Bronchial epithelial cell (primary cell): ENCODE measurements around the gene FGD4. TPM values are rescaled to one million over a fixed set of nuclear protein-coding genes. Genes with fewer than 3 reads are reported as not detected.

ENCODE experiments used
- DNase-seq: peaks from one replicate; pipeline ENCODE4 v3.0.0-alpha.2; 2010; ENCODE audit warnings: low read depth
- FAIRE-seq: peaks from 2 replicates; lab custom pipeline; 2011; peaks lifted over from hg19 to GRCh38; lab: Jason Lieb, UNC
- H3K27me3 ChIP-seq: 2 replicates; pipeline ENCODE4 v1.5.1; 2011; ENCODE audit warnings: low read length; ENCODE audit not compliant: control insufficient read depth, insufficient read depth
- H3K36me3 ChIP-seq: 2 replicates; pipeline ENCODE4 v1.5.1; 2011; ENCODE audit warnings: low read length; ENCODE audit not compliant: control insufficient read depth, insufficient read depth
- H3K4me3 ChIP-seq: 2 replicates; pipeline ENCODE4 v1.5.1; 2011; ENCODE audit warnings: mild to moderate bottlenecking, low read depth, low read length, control low read depth
- total RNA-seq: library from RNA; depleted of rRNA; stranded (reverse); fragments of >200 nt; gene quantifications from 2 replicates; pipeline ENCODE4 v1.2.1, GENCODE V29; 2014
- TF ChIP-seq, protein P1 (sequence below): IDR thresholded peaks from 2 replicates; pipeline ENCODE4 v1.5.1; 2011; ENCODE audit warnings: mild to moderate bottlenecking, moderate library complexity, low read length, control low read depth, inconsistent platforms; ENCODE audit not compliant: insufficient read depth, severe bottlenecking

The FGD4 gene
- total RNA-seq, 1 donor from 2014 or later = 22.9 TPM

DNA sequence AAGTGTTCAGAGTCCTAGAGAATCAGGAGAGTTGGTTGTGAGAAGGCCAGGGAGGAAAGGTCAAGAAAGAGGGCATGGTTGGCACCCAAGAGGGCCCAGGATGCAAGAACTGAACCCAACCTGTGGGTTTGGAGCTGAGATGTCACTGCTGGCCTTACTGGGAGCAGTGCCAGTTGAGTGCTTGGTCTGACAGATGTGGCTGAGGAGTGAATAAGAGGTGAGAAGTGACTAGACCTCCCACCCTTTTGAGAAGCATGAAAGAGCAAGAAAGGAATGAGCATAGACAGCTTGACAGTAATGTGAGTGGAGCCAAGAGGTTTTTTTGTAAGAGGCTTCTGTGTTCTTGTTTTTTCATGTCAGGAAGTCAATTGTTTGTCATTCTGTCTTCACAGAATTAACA, 95.3 kb downstream of the FGD4 start:
- Histone ChIP-seq H3K4me3 (no peak overlapping the region), H3K27me3 (no peaks in the 10 kb centered on the region), H3K36me3 (no peaks in the 10 kb centered on the region)
- peak; percentile 41 for DNase-seq
- no peak for FAIRE-seq
- TF ChIP-seq, protein P1, sequence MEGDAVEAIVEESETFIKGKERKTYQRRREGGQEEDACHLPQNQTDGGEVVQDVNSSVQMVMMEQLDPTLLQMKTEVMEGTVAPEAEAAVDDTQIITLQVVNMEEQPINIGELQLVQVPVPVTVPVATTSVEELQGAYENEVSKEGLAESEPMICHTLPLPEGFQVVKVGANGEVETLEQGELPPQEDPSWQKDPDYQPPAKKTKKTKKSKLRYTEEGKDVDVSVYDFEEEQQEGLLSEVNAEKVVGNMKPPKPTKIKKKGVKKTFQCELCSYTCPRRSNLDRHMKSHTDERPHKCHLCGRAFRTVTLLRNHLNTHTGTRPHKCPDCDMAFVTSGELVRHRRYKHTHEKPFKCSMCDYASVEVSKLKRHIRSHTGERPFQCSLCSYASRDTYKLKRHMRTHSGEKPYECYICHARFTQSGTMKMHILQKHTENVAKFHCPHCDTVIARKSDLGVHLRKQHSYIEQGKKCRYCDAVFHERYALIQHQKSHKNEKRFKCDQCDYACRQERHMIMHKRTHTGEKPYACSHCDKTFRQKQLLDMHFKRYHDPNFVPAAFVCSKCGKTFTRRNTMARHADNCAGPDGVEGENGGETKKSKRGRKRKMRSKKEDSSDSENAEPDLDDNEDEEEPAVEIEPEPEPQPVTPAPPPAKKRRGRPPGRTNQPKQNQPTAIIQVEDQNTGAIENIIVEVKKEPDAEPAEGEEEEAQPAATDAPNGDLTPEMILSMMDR = no peak

GRCh38 chr12:32496946-32497345, 97.6 kb downstream of the FGD4 start:
- H3K4me3 ChIP-seq = no peak overlapping the region
- TF ChIP-seq, protein P1 = no peak
- no peak for DNase-seq
- H3K36me3 ChIP-seq = no peaks in the 10 kb centered on the region
- H3K27me3 ChIP-seq = no peaks in the 10 kb centered on the region
- FAIRE-seq = no peak

DNA sequence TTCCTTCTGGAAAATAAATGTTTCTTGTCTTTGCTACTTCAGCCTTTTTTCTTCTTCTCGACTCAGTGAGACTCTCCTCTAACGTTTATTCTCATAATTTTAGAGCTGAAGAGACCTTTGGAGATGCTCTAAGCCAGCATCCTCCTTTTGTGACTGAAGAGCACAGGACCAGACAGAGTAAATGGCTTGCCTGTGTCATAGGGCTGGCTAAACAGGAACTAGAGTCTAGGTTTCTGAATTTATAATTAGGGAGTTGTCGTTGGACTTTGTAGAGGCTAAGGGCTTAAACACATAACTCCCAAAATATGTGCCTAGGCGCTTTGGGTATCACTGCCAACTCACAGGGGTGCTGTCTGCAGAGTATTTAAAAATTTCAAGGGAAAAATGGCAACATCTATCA, 98.5 kb downstream of the FGD4 start:
- no peaks in the 10 kb centered on the region for H3K27me3 ChIP-seq
- TF ChIP-seq, protein P1 = no peak
- H3K36me3 ChIP-seq = no peaks in the 10 kb centered on the region
- DNase-seq = no peak
- FAIRE-seq = no peak
- H3K4me3 ChIP-seq = no peak overlapping the region

- DNase-seq (no peak), FAIRE-seq (no peak)
- Histone ChIP-seq H3K4me3 (no peak overlapping the region), H3K36me3 (no peaks in the 10 kb centered on the region), H3K27me3 (no peaks in the 10 kb centered on the region)
- TF ChIP-seq, protein P1 = no peak
Observed at GRCh38 chr12:32499048-32499447, 99.7 kb downstream of the FGD4 start.

- FAIRE-seq = peak; percentile 7
- TF ChIP-seq, protein P1 = no peak
- Histone ChIP-seq H3K36me3 (no peaks in the 10 kb centered on the region), H3K4me3 (no peak overlapping the region), H3K27me3 (no peaks in the 10 kb centered on the region)
- DNase-seq = peak; percentile 65
Observed at GRCh38 chr12:32501835-32502333, 102.5 kb downstream of the FGD4 start.
